Breast epithelium (tissue), 4 donors: Measurements from ENCODE around the gene ZNFX1. TPM values are rescaled to one million over a fixed set of nuclear protein-coding genes. Genes with fewer than 3 reads are reported as not detected.

Source experiments
- DNase-seq, 2 donors: peaks; one replicate each; pipeline ENCODE4 v3.0.0-alpha.2; 2019; ENCODE audit warnings: low spot score in 2 of 2
- H3K27ac ChIP-seq, 2 donors: fragments of 200-600 bp; sonication (generic) in 1 of 2; one replicate each; pipeline ENCODE4 v1.5.1; 2016 to 2019; ENCODE audit warnings: mild to moderate bottlenecking in 1 of 2
- H3K27me3 ChIP-seq, 2 donors: fragments of 200-600 bp; sonication (generic) in 1 of 2; one replicate each; pipeline versions ENCODE4 v1.5.1 to v1.6.0; 2017 to 2019; ENCODE audit warnings: control low read depth in 1 of 2, mild to moderate bottlenecking in 1 of 2
- H3K36me3 ChIP-seq: fragments of 200-600 bp; one replicate; pipeline ENCODE4 v1.5.1; 2019
- H3K4me1 ChIP-seq, 2 donors: fragments of 200-600 bp; sonication (generic); one replicate each; pipeline ENCODE4 v1.5.1; 2016 to 2019; ENCODE audit warnings: control low read depth in 1 of 2
- H3K4me3 ChIP-seq, 3 donors: fragments of 200-600 bp; sonication (generic); 1 replicate in 2 of 3; 2 replicates in 1 of 3; pipeline ENCODE4 v1.5.1; 2016 to 2019; ENCODE audit warnings: mild to moderate bottlenecking in 3 of 3, moderate library complexity in 2 of 3
- H3K9me3 ChIP-seq, 2 donors: fragments of 200-600 bp; sonication (generic) in 1 of 2; one replicate each; pipeline ENCODE4 v1.5.1; 2016 to 2019; ENCODE audit warnings: control low read depth in 1 of 2
- POLR2A ChIP-seq: fragments of 450-650 bp; IDR thresholded peaks from one replicate; pipeline ENCODE4 v1.6.1; 2016; ENCODE audit warnings: antibody characterized with exemption, mild to moderate bottlenecking, moderate library complexity
- POLR2AphosphoS5 ChIP-seq, 3 donors: sonication (generic); formaldehyde crosslinking; IDR thresholded peaks; one replicate each; pipeline ENCODE4 v1.6.1; 2017; ENCODE audit warnings: antibody characterized with exemption in 3 of 3
- intact Hi-C: fragments of 100-400 bp; cut with DNase I; formaldehyde crosslinking; loops from one replicate; pipeline ENCODE4 v1.15.1; 2023; ENCODE audit warnings: low total_unique reads
- total RNA-seq, 3 donors: library from RNA; depleted of rRNA; stranded (reverse); fragments of >200 nt; gene quantifications; one replicate each; pipeline ENCODE4 v1.1.0, GENCODE V29; 2016
- TF ChIP-seq, protein P1 (sequence below), 3 donors: fragments of 450-650 bp; IDR thresholded peaks; one replicate each; pipeline ENCODE4 v1.5.1; 2016 to 2017; ENCODE audit warnings: antibody characterized with exemption in 3 of 3, mild to moderate bottlenecking in 3 of 3, moderate library complexity in 3 of 3

The ZNFX1 gene
- total RNA-seq, 3 donors from 2014 or later = 36.3 to 42.1 (median 36.7) TPM

DNA sequence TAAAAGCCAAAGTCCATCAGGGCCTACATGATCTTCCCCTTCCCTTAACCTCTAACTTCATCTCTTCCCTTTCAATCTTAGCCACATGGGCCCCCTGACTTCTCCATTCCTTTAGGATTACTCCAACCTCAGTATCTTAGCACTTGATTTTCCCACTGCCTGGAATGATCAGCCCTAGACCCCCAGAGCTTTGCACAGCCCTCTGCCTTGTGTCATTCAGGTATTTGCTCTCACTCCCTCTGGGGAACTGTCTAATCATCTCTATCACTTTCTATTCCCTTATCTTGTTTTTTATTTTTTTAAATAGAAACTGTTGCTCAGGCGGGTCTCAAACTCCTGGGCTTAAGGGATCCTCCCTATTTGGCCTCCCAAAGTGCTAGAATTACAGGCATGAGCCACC lies 13.3 kb upstream of the ZNFX1 start:
- no peak overlapping the region for H3K27ac ChIP-seq
- no peak for TF ChIP-seq POLR2A
- peaks cover 16 to 21% of the 10 kb centered on the region in 2 donors for H3K9me3 ChIP-seq
- H3K4me3 ChIP-seq = no peak overlapping the region
- no peaks in the 10 kb centered on the region for H3K27me3 ChIP-seq
- H3K4me1 ChIP-seq = no peaks in the 10 kb centered on the region
- no peak for DNase-seq
- intact Hi-C loops = no loop called here
- H3K36me3 ChIP-seq = peaks cover under 1% of the 10 kb centered on the region

DNA sequence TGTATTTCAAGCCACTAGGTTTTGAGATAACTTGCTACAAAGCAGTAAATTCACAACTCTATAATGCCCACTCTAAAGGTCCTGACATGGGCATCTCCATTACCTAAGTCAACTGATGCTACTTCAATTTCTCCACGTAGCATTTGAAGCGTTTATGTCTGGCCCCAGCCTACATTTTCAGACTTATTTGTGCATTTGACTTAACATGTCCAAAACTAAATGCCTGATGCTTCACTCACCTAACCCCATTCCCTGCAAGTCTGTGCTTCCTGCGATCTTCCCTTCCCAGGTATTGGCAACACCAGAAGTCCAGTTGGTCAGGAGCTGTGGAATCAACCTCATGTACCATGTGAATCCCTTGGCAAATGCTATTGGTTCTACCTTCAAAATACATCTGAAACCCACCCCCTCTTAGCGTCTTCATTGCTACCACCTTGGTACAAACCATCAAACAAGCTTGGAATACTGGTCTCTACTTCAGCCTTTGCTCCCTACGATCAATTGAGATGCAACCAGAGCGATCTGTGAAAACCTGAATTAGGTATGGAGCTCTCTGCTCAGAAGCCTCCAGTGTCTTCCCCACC lies 12.8 kb upstream of the ZNFX1 start:
- peak overlapping the region in 1 of 2 donors; percentile 71 for H3K27ac ChIP-seq
- no peak for DNase-seq
- intact Hi-C loops = no loop called here
- H3K36me3 ChIP-seq = peaks cover 5% of the 10 kb centered on the region
- no peaks in the 10 kb centered on the region for H3K4me1 ChIP-seq
- peaks cover 21 to 26% of the 10 kb centered on the region in 2 donors for H3K9me3 ChIP-seq
- H3K27me3 ChIP-seq = no peaks in the 10 kb centered on the region
- TF ChIP-seq, protein P1, sequence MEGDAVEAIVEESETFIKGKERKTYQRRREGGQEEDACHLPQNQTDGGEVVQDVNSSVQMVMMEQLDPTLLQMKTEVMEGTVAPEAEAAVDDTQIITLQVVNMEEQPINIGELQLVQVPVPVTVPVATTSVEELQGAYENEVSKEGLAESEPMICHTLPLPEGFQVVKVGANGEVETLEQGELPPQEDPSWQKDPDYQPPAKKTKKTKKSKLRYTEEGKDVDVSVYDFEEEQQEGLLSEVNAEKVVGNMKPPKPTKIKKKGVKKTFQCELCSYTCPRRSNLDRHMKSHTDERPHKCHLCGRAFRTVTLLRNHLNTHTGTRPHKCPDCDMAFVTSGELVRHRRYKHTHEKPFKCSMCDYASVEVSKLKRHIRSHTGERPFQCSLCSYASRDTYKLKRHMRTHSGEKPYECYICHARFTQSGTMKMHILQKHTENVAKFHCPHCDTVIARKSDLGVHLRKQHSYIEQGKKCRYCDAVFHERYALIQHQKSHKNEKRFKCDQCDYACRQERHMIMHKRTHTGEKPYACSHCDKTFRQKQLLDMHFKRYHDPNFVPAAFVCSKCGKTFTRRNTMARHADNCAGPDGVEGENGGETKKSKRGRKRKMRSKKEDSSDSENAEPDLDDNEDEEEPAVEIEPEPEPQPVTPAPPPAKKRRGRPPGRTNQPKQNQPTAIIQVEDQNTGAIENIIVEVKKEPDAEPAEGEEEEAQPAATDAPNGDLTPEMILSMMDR (IDR thresholded peaks at IDR 0.05) = no peak
- TF ChIP-seq POLR2AphosphoS5 (IDR thresholded peaks at IDR 0.05) (no peak), POLR2A (no peak)
- H3K4me3 ChIP-seq = no peak overlapping the region

DNA sequence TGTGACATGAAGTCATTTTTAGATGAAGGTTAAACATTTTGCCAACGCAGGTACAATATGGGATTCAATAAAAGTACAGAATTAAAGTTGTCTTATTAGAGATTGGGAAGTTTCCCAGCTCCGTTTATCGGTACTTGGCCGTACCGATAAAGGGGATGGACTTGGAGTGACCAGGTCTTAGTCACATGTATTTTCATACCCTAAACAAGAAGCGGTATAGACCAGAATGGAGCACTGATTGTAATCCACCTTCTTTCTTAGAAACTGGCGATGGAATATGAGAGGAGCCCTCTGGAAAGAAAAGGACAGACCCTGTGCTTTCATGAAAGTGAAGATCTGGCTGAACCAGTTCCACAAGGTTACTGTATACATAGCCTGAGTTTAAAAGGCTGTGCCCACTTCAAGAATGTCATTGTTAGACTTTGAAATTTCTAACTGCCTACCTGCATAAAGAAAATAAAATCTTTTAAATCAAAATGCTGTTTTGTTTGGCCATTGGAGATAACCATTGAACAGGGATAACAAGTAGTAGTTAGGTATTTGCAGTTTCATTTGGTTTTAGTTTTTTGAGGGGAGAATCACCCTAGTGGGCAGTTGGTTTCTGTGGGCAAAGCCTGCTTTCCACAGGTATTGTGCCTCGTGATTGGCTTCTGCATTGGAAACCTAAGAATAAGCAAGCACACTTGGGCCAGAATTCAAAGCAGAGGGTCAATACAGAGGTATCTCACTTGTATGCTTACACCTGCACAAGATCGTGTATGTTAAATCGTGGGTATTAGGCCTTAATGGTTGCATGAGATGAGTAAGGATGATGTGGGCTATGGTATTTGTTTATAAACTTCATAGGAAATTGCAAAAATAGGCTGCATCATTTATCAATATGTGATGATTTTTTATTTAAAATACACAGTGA lies 11.2 kb upstream of the ZNFX1 start:
- no peak for DNase-seq
- no peak for TF ChIP-seq POLR2A
- TF ChIP-seq, protein P1 (IDR thresholded peaks at IDR 0.05) = peak in 1 of 3 donors; percentile 13
- TF ChIP-seq POLR2AphosphoS5 (IDR thresholded peaks at IDR 0.05) = peak in 1 of 3 donors; percentile 1
- H3K4me3 ChIP-seq = peak overlapping the region in 1 of 3 donors; percentile 9
- intact Hi-C loops = no loop called here
- H3K4me1 ChIP-seq = no peaks in the 10 kb centered on the region
- H3K27ac ChIP-seq = peak overlapping the region; percentile 62 to 71
- H3K27me3 ChIP-seq = no peaks in the 10 kb centered on the region
- H3K36me3 ChIP-seq = peaks cover 10% of the 10 kb centered on the region
- H3K9me3 ChIP-seq = peaks cover 37 to 43% of the 10 kb centered on the region in 2 donors

DNA sequence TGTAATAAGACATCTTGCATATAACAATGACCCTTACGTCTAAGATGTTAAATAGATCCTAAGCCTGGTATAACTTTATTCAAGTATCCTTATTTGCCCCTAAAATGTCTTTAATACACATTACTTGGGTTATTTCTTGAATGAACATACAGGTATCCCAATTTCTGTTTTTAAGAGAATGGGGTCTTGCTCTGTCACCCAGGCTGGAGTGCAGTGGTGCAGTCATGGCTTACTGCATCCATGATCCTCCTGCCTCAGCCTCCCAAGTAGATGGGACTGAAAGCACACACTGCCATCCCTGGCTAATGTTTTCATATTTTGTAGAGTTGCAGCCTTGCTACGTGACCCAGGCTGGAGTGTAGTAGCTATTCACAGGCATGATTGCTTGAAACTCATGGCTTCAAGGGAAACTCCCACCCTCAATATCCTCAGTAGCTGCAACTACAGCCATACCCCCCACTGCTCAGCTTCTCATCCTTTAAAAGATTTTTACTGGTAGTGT lies 10.4 kb upstream of the ZNFX1 start:
- Histone ChIP-seq H3K27ac (peak overlapping the region; percentile 62 to 71), H3K4me1 (no peaks in the 10 kb centered on the region), H3K36me3 (peaks cover 10% of the 10 kb centered on the region), H3K4me3 (peak overlapping the region in 1 of 3 donors; percentile 9), H3K27me3 (no peaks in the 10 kb centered on the region), H3K9me3 (peaks cover 37 to 50% of the 10 kb centered on the region in 2 donors)
- no peak for DNase-seq
- intact Hi-C loops = no loop called here
- TF ChIP-seq POLR2AphosphoS5 (IDR thresholded peaks at IDR 0.05) = no peak
- TF ChIP-seq, protein P1 (IDR thresholded peaks at IDR 0.05) = no peak
- TF ChIP-seq POLR2A = no peak

DNA sequence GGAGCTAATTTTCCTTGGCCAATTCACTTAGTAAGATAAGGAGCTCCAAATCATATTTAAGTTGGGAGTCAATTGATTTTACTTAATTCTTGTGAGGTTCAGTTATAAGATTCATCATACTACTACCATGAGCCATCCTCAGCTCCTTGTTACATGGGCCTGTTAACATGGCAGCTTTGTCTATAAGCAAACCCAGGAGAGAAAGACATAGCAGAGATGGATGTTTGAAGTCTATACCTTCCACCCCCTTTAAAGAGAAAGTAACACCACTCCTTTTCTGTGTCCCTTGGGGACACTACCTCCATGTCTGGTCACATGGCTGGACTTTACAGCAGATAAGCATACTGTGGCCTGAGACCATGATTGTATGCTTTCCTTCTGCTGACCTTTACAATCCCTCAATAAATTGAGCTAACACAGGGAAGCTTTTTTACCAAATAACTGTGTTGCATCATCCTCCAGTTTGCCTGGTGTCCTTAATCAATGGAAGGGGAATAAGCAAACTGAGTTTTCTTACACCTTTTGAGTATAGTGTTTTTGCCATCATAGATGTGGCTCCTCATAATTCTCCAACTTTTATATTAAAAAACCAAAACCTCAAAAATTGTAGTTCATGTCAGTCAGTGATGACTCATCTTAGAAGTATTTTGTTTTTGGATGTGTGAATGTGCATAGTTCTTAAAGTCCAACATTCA lies 9.8 kb upstream of the ZNFX1 start:
- Histone ChIP-seq H3K4me1 (no peaks in the 10 kb centered on the region), H3K4me3 (peak overlapping the region in 1 of 3 donors; percentile 29), H3K36me3 (peaks cover 15% of the 10 kb centered on the region), H3K27ac (peak overlapping the region; percentile 71 to 80), H3K9me3 (peaks cover 37 to 56% of the 10 kb centered on the region in 2 donors), H3K27me3 (no peaks in the 10 kb centered on the region)
- no peak for DNase-seq
- TF ChIP-seq POLR2A = no peak
- TF ChIP-seq, protein P1 (IDR thresholded peaks at IDR 0.05) = no peak
- intact Hi-C loops = no loop called here
